ENCODE measurements around the gene MKRN2.

MKRN2 gene

DNA sequence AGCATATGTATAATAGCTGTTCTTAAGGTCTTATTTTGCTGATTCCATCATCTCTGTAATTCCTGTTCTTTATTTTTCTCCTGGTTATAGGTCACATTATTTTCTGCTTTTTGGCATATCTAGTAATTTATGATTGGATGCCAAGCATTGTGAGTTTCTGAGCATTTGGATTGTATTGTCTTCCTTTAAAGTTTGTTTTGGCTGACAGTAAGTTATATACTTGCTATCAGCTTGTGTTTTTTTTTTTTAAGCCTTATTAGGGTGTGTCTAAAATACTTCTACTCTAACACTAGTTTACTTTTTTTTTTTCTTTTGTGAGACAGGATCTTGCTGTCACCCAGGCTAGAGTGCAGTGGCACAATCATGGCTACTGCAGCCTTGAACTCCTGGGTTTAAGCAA is 10.1 kb downstream of the MKRN2 start:
- no peak for DNase-seq (ENCODE audit: low spot score)
- no peak for TF ChIP-seq CTCF (IDR thresholded peaks at IDR 0.05; ENCODE audit: extremely low read depth, missing control alignments)

- DNase-seq (ENCODE audit: low spot score): no peak
Measured at GRCh38 chr3:12568747-12569146, 11.9 kb downstream of the MKRN2 start.

GRCh38 chr3:12569836-12570235 is 12.9 kb downstream of the MKRN2 start:
- TF ChIP-seq CTCF (IDR thresholded peaks at IDR 0.05; ENCODE audit: extremely low read depth, missing control alignments): no peak

More at GRCh38 chr3:12568747-12569146, 11.9 kb downstream of the MKRN2 start:
- no peak for TF ChIP-seq CTCF (IDR thresholded peaks at IDR 0.05; ENCODE audit: extremely low read depth, missing control alignments)

GRCh38 chr3:12571986-12572385 is 15.1 kb downstream of the MKRN2 start:
- no peak for DNase-seq (ENCODE audit: low spot score)
- no peak for TF ChIP-seq CTCF (IDR thresholded peaks at IDR 0.05; ENCODE audit: extremely low read depth, missing control alignments)

More at GRCh38 chr3:12569836-12570235, 12.9 kb downstream of the MKRN2 start:
- no peak for DNase-seq (ENCODE audit: low spot score)

DNA sequence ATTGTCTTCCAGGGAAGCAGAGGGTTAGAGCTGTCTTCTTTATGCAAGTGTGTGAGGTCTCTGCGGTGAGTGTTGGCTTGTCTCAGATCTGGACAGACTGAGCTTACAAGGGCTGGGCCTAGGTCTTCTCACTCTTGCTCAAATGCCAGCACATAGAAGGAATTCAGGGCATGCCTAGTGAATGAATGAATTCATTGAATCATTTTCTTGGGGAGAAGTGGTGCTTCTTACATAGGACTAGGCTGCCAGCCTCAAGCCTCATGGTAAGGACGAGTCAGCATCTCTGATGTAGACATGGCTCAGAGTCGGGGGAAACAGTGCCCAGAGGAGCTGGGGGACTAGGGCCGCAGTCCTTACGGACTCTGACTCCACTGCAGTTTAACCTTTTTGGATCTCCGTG is 17.2 kb downstream of the MKRN2 start:
- no peak for DNase-seq (ENCODE audit: low spot score)
- no peak for TF ChIP-seq CTCF (IDR thresholded peaks at IDR 0.05; ENCODE audit: extremely low read depth, missing control alignments)

DNA sequence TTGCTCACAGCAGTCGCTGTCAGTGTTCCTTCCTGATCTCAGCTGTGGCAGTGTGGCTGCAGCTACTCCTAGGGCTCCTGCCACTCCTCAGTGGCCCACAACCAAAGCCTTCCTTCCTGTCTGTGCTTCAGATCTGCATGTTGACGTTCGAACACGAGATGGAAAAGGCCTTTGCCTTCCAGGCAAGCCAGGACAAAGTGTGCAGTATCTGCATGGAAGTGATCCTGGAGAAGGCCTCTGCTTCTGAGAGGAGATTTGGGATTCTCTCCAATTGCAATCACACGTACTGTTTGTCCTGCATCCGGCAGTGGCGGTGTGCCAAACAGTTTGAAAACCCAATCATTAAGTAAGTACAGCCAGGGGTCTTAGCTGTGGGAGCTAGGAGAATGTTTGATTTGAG is 17.8 kb downstream of the MKRN2 start:
- TF ChIP-seq CTCF (IDR thresholded peaks at IDR 0.05; ENCODE audit: extremely low read depth, missing control alignments): no peak

GRCh38 chr3:12577379-12577778 is 20.5 kb downstream of the MKRN2 start:
- DNase-seq (ENCODE audit: low spot score): no peak
- TF ChIP-seq CTCF (IDR thresholded peaks at IDR 0.05; ENCODE audit: extremely low read depth, missing control alignments): no peak

More for the DNA sequence above, 17.8 kb downstream of the MKRN2 start:
- DNase-seq (ENCODE audit: low spot score): no peak

Measured in GM20000 (cell line).